ENCODE results near the gene VPS11.

GRCh38 chr11:119111361-119111925 is 43.8 kb downstream of the VPS11 start:
- no peak for TF ChIP-seq CTCF (IDR thresholded peaks at IDR 0.05)
- no peak for TF ChIP-seq POLR2A (IDR thresholded peaks at IDR 0.05; ENCODE audit: low read depth)
